HL-60 (cell line): Measurements from ENCODE around the gene TSPO2.

Experiments
- CTCF ChIP-seq: IDR thresholded peaks from one replicate; pipeline ENCODE4 v1.5.1; 2011; ENCODE audit warnings: low read length, control low read depth, inconsistent platforms; ENCODE audit not compliant: insufficient read depth
- POLR2AphosphoS5 ChIP-seq: IDR thresholded peaks from 2 replicates; pipeline ENCODE4 v1.6.1; 2012; ENCODE audit warnings: low read depth
- REST ChIP-seq: IDR thresholded peaks from 2 replicates; pipeline ENCODE4 v1.6.1; 2012; ENCODE audit warnings: low read depth; ENCODE audit not compliant: insufficient replicate concordance
- SPI1 ChIP-seq: IDR thresholded peaks from 2 replicates; pipeline ENCODE4 v1.6.1; 2012; ENCODE audit warnings: low read depth, mild to moderate bottlenecking, borderline replicate concordance

- TF ChIP-seq CTCF (no peak), REST (no peak), POLR2AphosphoS5 (no peak), SPI1 (no peak)
These were observed 7.3 kb downstream of the TSPO2 start for GRCh38 chr6:41049521-41049920.
